K562 (cell line): ENCODE results near the gene GBF1. TPM values are rescaled to one million over a fixed set of nuclear protein-coding genes. Genes with fewer than 3 reads are reported as not detected.
A peak's percentile ranks its signal among the peaks of the same experiment; 100 is the strongest.

Experiments
- ATAC-seq: fragments of 200-7000 bp; cut with Tn5 transposase; 3 replicates; pipeline ENCODE4 v1.9.1; 2020; ENCODE audit warnings: moderate library complexity
- Bru-seq: library from RNA; stranded (reverse); fragments of 400-500 nt; gene quantifications from one replicate; lab custom pipeline; 2021; lab: Mats Ljungman, UMichigan
- BruChase-seq, 2 experiments: library from RNA; stranded (reverse); fragments of 400-500 nt; gene quantifications; one replicate each; lab custom pipeline; 2021; lab: Mats Ljungman, UMichigan
- BruUV-seq: library from RNA; stranded (reverse); fragments of 400-500 nt; replicated peaks from 2 replicates; lab custom pipeline; 2021; lab: Mats Ljungman, UMichigan
- CTCF ChIA-PET: fragments of 300-600 bp; formaldehyde crosslinking; extraction: SDS; loops from one replicate; lab custom pipeline; 2021; ENCODE audit warnings: low intra/inter-chr PET ratio; lab: Yijun Ruan, JAX
- POLR2A ChIA-PET: fragments of 300-600, 350-650 bp; sonication (Branson Sonifier 250); formaldehyde crosslinking; extraction: SDS; loops from one replicate; lab custom pipeline; 2021; ENCODE audit warnings: antibody characterized with exemption, inconsistent platforms; lab: Yijun Ruan, JAX
- DNase-seq, 4 experiments: peaks; one replicate each; pipeline versions ENCODE4 v3.0.0 to v3.0.0-alpha.2; 2011 to 2018; ENCODE audit warnings: low spot score in 3 of 4, mixed read lengths in 3 of 4; ENCODE audit errors: extremely low read depth in 1 of 4
- FAIRE-seq: peaks from 2 replicates; lab custom pipeline; 2011; peaks lifted over from hg19 to GRCh38; lab: Jason Lieb, UNC
- H2AFZ ChIP-seq: 2 replicates; pipeline ENCODE4 v1.6.0; 2011; ENCODE audit warnings: low read depth, low read length, control low read depth, inconsistent platforms
- H3K27ac ChIP-seq: fragments of 200-600 bp; 3 replicates; pipeline ENCODE4 v1.8.0; 2011; ENCODE audit warnings: low read depth, mild to moderate bottlenecking, control low read depth, inconsistent platforms, low read length, moderate library complexity, mixed read lengths; ENCODE audit errors: extremely low read depth
- H3K27me3 ChIP-seq, 2 experiments: fragments of 300-600 bp in 1 of 2; 2 replicates in 1 of 2; 3 replicates in 1 of 2; pipeline versions ENCODE4 v1.6.0 to v1.8.0; 2011; ENCODE audit warnings: inconsistent platforms in 2 of 2, low read length in 2 of 2, mild to moderate bottlenecking in 1 of 2, mixed read lengths in 1 of 2, moderate library complexity in 1 of 2; ENCODE audit not compliant: control insufficient read depth in 2 of 2, insufficient read depth in 2 of 2
- H3K36me3 ChIP-seq: fragments of 300-600 bp; 3 replicates; pipeline ENCODE4 v1.8.0; 2011; ENCODE audit warnings: mild to moderate bottlenecking, low read length, inconsistent platforms; ENCODE audit not compliant: control insufficient read depth, insufficient read depth
- H3K4me1 ChIP-seq, 2 experiments: fragments of 200-600 bp in 1 of 2; replicated peaks in 1 of 2; 2 replicates in 1 of 2; 3 replicates in 1 of 2; pipeline versions ENCODE4 v1.5.1 to v1.8.0; 2011; ENCODE audit warnings: inconsistent platforms in 2 of 2, low read length in 2 of 2, mild to moderate bottlenecking in 1 of 2, mixed read lengths in 1 of 2, moderate library complexity in 1 of 2; ENCODE audit not compliant: control insufficient read depth in 2 of 2, insufficient read depth in 2 of 2
- H3K4me2 ChIP-seq: 2 replicates; pipeline ENCODE4 v1.6.1; 2011; ENCODE audit warnings: low read length, control low read depth, inconsistent platforms, mixed read lengths; ENCODE audit not compliant: insufficient read depth
- H3K4me3 ChIP-seq: fragments of 200-600 bp; sonication (generic), shearing (Covaris generic); 2 replicates; pipeline ENCODE4 v1.5.1; 2016; ENCODE audit warnings: control low read depth, inconsistent platforms
- H3K79me2 ChIP-seq: fragments of 200-600 bp; 3 replicates; pipeline ENCODE4 v1.8.0; 2011; ENCODE audit warnings: low read length, inconsistent platforms; ENCODE audit not compliant: control insufficient read depth, insufficient read depth
- H3K9ac ChIP-seq, 2 experiments: 2 replicates each; pipeline versions ENCODE4 v1.6.0 to v1.6.1; 2011; ENCODE audit warnings: low read depth in 2 of 2, low read length in 2 of 2, control low read depth in 1 of 2, inconsistent platforms in 1 of 2, mild to moderate bottlenecking in 1 of 2, mixed read lengths in 1 of 2; ENCODE audit not compliant: insufficient read depth in 1 of 2
- H3K9me1 ChIP-seq: one replicate; pipeline ENCODE4 v1.6.0; 2011; ENCODE audit warnings: inconsistent platforms, mild to moderate bottlenecking, low read length, moderate library complexity; ENCODE audit not compliant: control insufficient read depth, insufficient read depth
- H3K9me3 ChIP-seq: replicated peaks from 2 replicates; pipeline ENCODE4 v1.5.1; 2011; ENCODE audit warnings: low read depth, low read length, inconsistent platforms; ENCODE audit not compliant: control insufficient read depth, insufficient read depth
- H4K20me1 ChIP-seq: replicated peaks from 2 replicates; pipeline ENCODE4 v1.6.1; 2011; ENCODE audit warnings: low read length, inconsistent platforms, mixed read lengths; ENCODE audit not compliant: control insufficient read depth, insufficient read depth
- C11orf30 ChIP-seq: fragments of 450-650 bp; IDR thresholded peaks from 2 replicates; pipeline ENCODE4 v1.6.1; 2016; ENCODE audit warnings: low read depth, mild to moderate bottlenecking
- ESRRA ChIP-seq: fragments of 450-650 bp; IDR thresholded peaks from 2 replicates; pipeline ENCODE4 v1.6.1; 2014; ENCODE audit warnings: low read depth, mild to moderate bottlenecking, moderate library complexity, borderline replicate concordance
- FOXM1 ChIP-seq, 2 experiments: fragments of 450-650 bp in 1 of 2; sonication (generic) in 1 of 2; formaldehyde crosslinking in 1 of 2; IDR thresholded peaks; 2 replicates each; pipeline versions ENCODE4 v1.6.1 to v1.9.0; 2017 to 2022; ENCODE audit warnings: low read depth in 2 of 2, mild to moderate bottlenecking in 2 of 2, missing genetic modification reagents in 1 of 2, moderate library complexity in 1 of 2
- MAFK ChIP-seq: IDR thresholded peaks from 2 replicates; pipeline ENCODE4 v1.6.1; 2011; ENCODE audit warnings: low read length, improper control_type of control experiment
- NCOA1 ChIP-seq: fragments of 450-650 bp; IDR thresholded peaks from 2 replicates; pipeline ENCODE4 v1.6.1; 2016; ENCODE audit warnings: low read depth
- NCOA6 ChIP-seq: fragments of 450-650 bp; IDR thresholded peaks from 2 replicates; pipeline ENCODE4 v1.6.1; 2017; ENCODE audit warnings: mild to moderate bottlenecking
- NR2F6 ChIP-seq: fragments of 450-650 bp; formaldehyde crosslinking; IDR thresholded peaks from 2 replicates; pipeline ENCODE4 v1.4.0; 2020; ENCODE audit warnings: mild to moderate bottlenecking
- SIN3A ChIP-seq, 2 experiments: fragments of 150-350 bp in 1 of 2; IDR thresholded peaks; 2 replicates each; pipeline ENCODE4 v1.6.1; 2011 to 2016; ENCODE audit warnings: borderline replicate concordance in 2 of 2, low read depth in 2 of 2, low read length in 2 of 2, mild to moderate bottlenecking in 2 of 2, moderate library complexity in 2 of 2; ENCODE audit not compliant: control insufficient read depth in 1 of 2
- STAT5A ChIP-seq: IDR thresholded peaks from 2 replicates; pipeline ENCODE4 v1.6.1; 2012; ENCODE audit warnings: low read length, inconsistent platforms, borderline replicate concordance
- TAL1 ChIP-seq: fragments of 450-650 bp; IDR thresholded peaks from 2 replicates; pipeline ENCODE4 v1.6.1; 2016; ENCODE audit warnings: mild to moderate bottlenecking
- ZNF586 ChIP-seq: fragments of 450-650 bp; formaldehyde crosslinking; conservative IDR thresholded peaks from 2 replicates; pipeline ENCODE4 v1.4.0; 2020; ENCODE audit warnings: mild to moderate bottlenecking, moderate library complexity
- WGBS: fragments of 100-300 bp; shearing (Covaris generic); methylation state at CpG from one replicate; pipeline ENCODE4 v1.1.6; 2016; ENCODE audit warnings: low coverage, mixed read lengths; ENCODE audit not compliant: insufficient coverage; ENCODE audit errors: missing lambda C conversion rate; 5-methylcytosine and 5-hydroxymethylcytosine counted together
- in situ Hi-C: fragments of 300-500 bp; cut with MboI; formaldehyde crosslinking; loops from 4 replicates; pipeline ENCODE4 v1.15.0; 2018; ENCODE audit warnings: inconsistent platforms, mixed read lengths
- intact Hi-C: fragments of 100-400 bp; cut with micrococcal nuclease; formaldehyde crosslinking; loops from 2 replicates; pipeline ENCODE4 v1.14.2; 2022
- long read RNA-seq, 3 experiments: library from polyadenylated mRNA in 2 of 3; library from RNA in 1 of 3; unstranded in 2 of 3; stranded (forward) in 1 of 3; transcript quantifications; one replicate each; pipeline ENCODE4 v2.0.0, GENCODE V29; 2019 to 2022
- polyA minus RNA-seq, 3 experiments: library from RNA; depleted of rRNA, polyadenylated mRNA; stranded (reverse); fragments of >200 nt; gene quantifications; 2 replicates each; pipeline ENCODE4 v1.2.3, GENCODE V29; 2011
- polyA plus RNA-seq, 8 experiments: library from polyadenylated mRNA; depleted of rRNA in 4 of 8; stranded (reverse) in 5 of 8; unstranded in 3 of 8; fragments of >200 nt; fragmentation: Nextera tagmentation in 2 of 8; fragmentation: Illumina TruSeq in 1 of 8; extraction: Ambion mirVana in 2 of 8; extraction: Trizol in 1 of 8; gene quantifications; 2 replicates each; pipeline versions ENCODE4 v1.2.1 to v1.2.3, GENCODE V29; 2011 to 2014; ENCODE audit warnings: inconsistent platforms in 1 of 8, missing spikeins in 1 of 8
- total RNA-seq, 7 experiments: library from RNA; depleted of rRNA in 6 of 7; stranded (reverse); fragments of >200 nt in 6 of 7; fragmentation: Illumina TruSeq in 2 of 7; extraction: Trizol in 2 of 7; gene quantifications; 2 replicates each; pipeline versions ENCODE4 v1.2.1 to v1.2.3, GENCODE V29; 2011 to 2021; ENCODE audit warnings: low replicate concordance in 1 of 7

The GBF1 gene, protein sequence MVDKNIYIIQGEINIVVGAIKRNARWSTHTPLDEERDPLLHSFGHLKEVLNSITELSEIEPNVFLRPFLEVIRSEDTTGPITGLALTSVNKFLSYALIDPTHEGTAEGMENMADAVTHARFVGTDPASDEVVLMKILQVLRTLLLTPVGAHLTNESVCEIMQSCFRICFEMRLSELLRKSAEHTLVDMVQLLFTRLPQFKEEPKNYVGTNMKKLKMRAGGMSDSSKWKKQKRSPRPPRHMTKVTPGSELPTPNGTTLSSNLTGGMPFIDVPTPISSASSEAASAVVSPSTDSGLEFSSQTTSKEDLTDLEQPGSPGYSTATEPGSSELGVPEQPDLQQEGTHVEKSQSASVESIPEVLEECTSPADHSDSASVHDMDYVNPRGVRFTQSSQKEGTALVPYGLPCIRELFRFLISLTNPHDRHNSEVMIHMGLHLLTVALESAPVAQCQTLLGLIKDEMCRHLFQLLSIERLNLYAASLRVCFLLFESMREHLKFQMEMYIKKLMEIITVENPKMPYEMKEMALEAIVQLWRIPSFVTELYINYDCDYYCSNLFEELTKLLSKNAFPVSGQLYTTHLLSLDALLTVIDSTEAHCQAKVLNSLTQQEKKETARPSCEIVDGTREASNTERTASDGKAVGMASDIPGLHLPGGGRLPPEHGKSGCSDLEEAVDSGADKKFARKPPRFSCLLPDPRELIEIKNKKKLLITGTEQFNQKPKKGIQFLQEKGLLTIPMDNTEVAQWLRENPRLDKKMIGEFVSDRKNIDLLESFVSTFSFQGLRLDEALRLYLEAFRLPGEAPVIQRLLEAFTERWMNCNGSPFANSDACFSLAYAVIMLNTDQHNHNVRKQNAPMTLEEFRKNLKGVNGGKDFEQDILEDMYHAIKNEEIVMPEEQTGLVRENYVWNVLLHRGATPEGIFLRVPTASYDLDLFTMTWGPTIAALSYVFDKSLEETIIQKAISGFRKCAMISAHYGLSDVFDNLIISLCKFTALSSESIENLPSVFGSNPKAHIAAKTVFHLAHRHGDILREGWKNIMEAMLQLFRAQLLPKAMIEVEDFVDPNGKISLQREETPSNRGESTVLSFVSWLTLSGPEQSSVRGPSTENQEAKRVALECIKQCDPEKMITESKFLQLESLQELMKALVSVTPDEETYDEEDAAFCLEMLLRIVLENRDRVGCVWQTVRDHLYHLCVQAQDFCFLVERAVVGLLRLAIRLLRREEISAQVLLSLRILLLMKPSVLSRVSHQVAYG (N-terminal part only)
- total RNA-seq (2011; cell fraction: chromatin; rRNA removed; ENCODE audit: low replicate concordance) = 75.4 and 122 TPM in 2 replicates
- total RNA-seq (2011; cell fraction: nucleolus; rRNA removed) = 51.5 and 52.9 TPM in 2 replicates
- 48.7 and 49.8 TPM in 2 replicates for total RNA-seq (2011; cell fraction: nucleoplasm; rRNA removed)
- 11.1 and 13.5 TPM in 2 replicates for total RNA-seq (2014; rRNA removed)
- total RNA-seq (2014; rRNA removed; fragmentation: Illumina TruSeq; extraction: Trizol) = 9.4 and 10.0 TPM in 2 replicates
- total RNA-seq (2015; rRNA removed; fragmentation: Illumina TruSeq; extraction: Trizol) = 10.3 and 11.4 TPM in 2 replicates
- total RNA-seq (2021) = 25.0 and 28.0 TPM in 2 replicates
- 8.7 and 19.9 TPM in 2 replicates for polyA plus RNA-seq (2011; rRNA removed)
- 8.4 and 10.0 TPM in 2 replicates for polyA plus RNA-seq (2011; cell fraction: cytosol; rRNA removed)
- 40.7 and 41.9 TPM in 2 replicates for polyA plus RNA-seq (2011; cell fraction: nucleus; rRNA removed)
- 19.5 and 27.2 TPM in 2 replicates for polyA plus RNA-seq (2012)
- 21.4 and 22.8 TPM in 2 replicates for polyA plus RNA-seq (2014; fragmentation: Illumina TruSeq; extraction: Trizol)
- polyA plus RNA-seq (2014; fragmentation: Nextera tagmentation; extraction: Ambion mirVana) = 1 to 10 TPM in 1 of 2 experiments, under 1 TPM in 1; 0.69 to 1.3 TPM
- 9.9 and 11.3 TPM in 2 replicates for polyA plus RNA-seq (2014; rRNA removed)
- 22.8 and 34.0 TPM in 2 replicates for polyA minus RNA-seq (2011; rRNA and poly(A)+ RNA removed)
- polyA minus RNA-seq (2011; cell fraction: cytosol; rRNA and poly(A)+ RNA removed) = 24.3 and 30.0 TPM in 2 replicates
- 24.9 and 58.9 TPM in 2 replicates for polyA minus RNA-seq (2011; cell fraction: nucleus; rRNA and poly(A)+ RNA removed)
- percentile 71 among the genes with signal in this experiment for Bru-seq, nascent RNA
- BruChase-seq, experiment 1, labeled RNA remaining after a 2-hour chase = percentile 76 among the genes with signal in this experiment
- percentile 76 among the genes with signal in this experiment for BruChase-seq, experiment 2, labeled RNA remaining after a 6-hour chase
- long read RNA-seq, experiment 1, partial matches to known transcripts = 23 of 30 reads
- long read RNA-seq, experiment 1, other reads (novel, unspliced or antisense) = 7 of 30 reads
- long read RNA-seq, experiment 2, full-length matches to known transcripts = 1 of 37 reads
- long read RNA-seq, experiment 2, partial matches to known transcripts = 16 of 37 reads
- long read RNA-seq, experiment 2, other reads (novel, unspliced or antisense) = 20 of 37 reads
- long read RNA-seq, experiment 3, partial matches to known transcripts = 2 of 7 reads
- long read RNA-seq, experiment 3, other reads (novel, unspliced or antisense) = 5 of 7 reads

DNA sequence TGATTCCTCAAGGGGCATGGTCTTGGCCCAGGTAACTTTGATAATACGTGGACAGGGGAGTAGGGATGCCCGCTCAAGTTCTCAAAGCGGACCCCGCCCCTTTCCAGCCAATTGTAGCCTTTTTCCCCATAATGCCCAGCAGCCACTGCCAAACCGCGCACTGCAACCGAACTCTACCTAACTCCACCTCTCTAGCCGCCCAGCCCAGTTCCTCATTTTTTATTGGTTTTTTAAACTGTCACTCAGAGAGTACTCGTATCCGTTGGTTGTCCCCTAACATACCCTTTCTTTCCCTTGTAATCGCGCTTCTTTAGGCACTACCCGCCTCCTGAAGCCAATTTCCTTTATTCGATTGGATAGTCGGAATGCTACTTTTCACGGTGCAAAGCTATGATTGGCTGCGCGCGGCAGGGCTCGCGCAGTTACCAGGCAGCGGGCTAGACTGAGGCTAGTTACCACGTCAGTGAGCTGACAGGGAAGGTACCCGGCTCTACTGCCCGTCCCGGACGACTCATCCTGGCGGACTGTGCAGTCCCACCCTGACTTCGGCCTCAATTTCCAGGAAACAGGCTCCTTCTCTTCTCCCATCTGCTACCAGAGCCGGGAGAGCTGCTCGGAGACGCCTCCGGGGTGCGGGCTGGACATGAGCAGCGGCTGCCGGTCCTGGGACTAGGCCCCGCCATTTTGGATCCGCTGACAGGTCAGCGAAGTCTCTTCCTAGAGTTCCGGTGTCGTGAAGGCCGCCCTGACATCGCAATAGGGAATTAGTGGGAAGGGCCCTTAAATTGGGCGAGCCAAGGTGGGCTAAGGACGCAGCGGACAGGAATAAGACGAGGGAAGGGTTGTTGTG is at the start of gene GBF1:
TSS of gene GBF1 (plus strand) at position 451 of the 850 bp plus-strand sequence. CDS start 13,407 bp downstream, outside the sequence.
- intact Hi-C loops (no loop called here), in situ Hi-C loops (loop anchor here (25.0 kb wide), 1 partner anchor 342 kb away; no protein-coding TSS in a partner anchor)
- H3K9ac ChIP-seq = peak within 1 kb of the TSS; percentile 81 to 93
- H3K27ac ChIP-seq = peak within 1 kb of the TSS; percentile 75
- peak within 1 kb of the TSS; percentile 99 for H2AFZ ChIP-seq
- H3K4me3 ChIP-seq = peak within 1 kb of the TSS; percentile 84
- 1% methylated on average over 46 of the region's 47 CpGs for WGBS
- H3K9me3 ChIP-seq = no peaks in the 10 kb centered on the region
- peak within 1 kb of the TSS; percentile 97 for H3K4me2 ChIP-seq
- FAIRE-seq = peak; percentile 99
- no peaks in the 10 kb centered on the region for H3K9me1 ChIP-seq
- no TSS peak for BruUV-seq
- H3K36me3 ChIP-seq = peaks cover 15% of the 10 kb centered on the region; the same call in 2 of the 3 replicates
- peak; percentile 86 to 97 (median 92) for DNase-seq
- CTCF ChIA-PET = no interaction called here
- peaks cover 14% of the 10 kb centered on the region; the same call in 1 of the 2 replicates for H4K20me1 ChIP-seq
- ATAC-seq = peak; percentile 92
- POLR2A ChIA-PET = interaction anchor here (0.6 to 1.2 kb wide), 11 partner anchors 10 to 350 kb away, joined by 3 to 12 read pairs (median 3); no protein-coding TSS in a partner anchor
- H3K27me3 ChIP-seq = peaks cover 0 to 3% of the 10 kb centered on the region in 2 experiments; a peak in 1 of 5 replicates
- H3K4me1 ChIP-seq = peaks cover 15 to 25% of the 10 kb centered on the region in 2 experiments
- peaks cover 50% of the 10 kb centered on the region for H3K79me2 ChIP-seq
- TF ChIP-seq TAL1 = no peak
- TF ChIP-seq NCOA6 = no peak
- TF ChIP-seq STAT5A = no peak
- TF ChIP-seq ESRRA = peak; percentile 41; the same call in 1 of the 2 replicates
- TF ChIP-seq C11orf30 = peak; percentile 75
- TF ChIP-seq FOXM1 (IDR thresholded peaks at IDR 0.05; ENCODE audit: low read depth) = peak; percentile 40; the same call in 1 of the 2 replicates
- TF ChIP-seq FOXM1 (CRISPR knock-in tag; IDR thresholded peaks at IDR 0.05; ENCODE audit: low read depth) = no peak
- no peak for TF ChIP-seq ZNF586 (CRISPR knock-in tag)
- no peak for TF ChIP-seq MAFK
- TF ChIP-seq NR2F6 (CRISPR knock-in tag) = no peak
- peak; percentile 13; the same call in 1 of the 2 replicates for TF ChIP-seq NCOA1
- peak; percentile 60 to 65; a peak in 2 of 4 replicates for TF ChIP-seq SIN3A (IDR thresholded peaks at IDR 0.05; ENCODE audit: borderline replicate concordance in 2 of 2, control insufficient read depth in 1 of 2, low read depth in 2 of 2, low read length in 2 of 2)
